ENCODE data around the gene OR1D5.
"Not testable (repeated sequence)": the region's sequence is repeated elsewhere in the genome, so short reads cannot be mapped to it uniquely, and the experiment has no call there.

DNA sequence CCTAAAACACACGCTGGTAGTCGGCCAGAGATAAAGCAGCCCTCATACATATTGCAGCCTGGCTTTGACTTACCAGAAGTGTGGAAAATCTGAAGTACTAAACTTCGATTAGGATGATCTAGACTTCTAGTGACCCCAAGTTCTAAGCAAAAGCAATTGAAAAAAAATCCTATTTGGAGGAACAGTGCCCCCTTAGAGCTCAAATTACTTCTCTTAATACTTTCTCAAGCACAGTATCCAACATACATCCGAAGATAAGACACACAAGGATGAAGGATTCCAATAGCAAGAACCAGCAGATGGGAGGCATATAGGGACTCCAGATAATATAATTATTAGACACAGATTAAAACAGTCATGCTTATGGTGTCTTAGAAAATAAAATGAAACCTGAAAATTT lies 10.4 kb upstream of the OR1D5 start:
- TF ChIP-seq, protein P1, sequence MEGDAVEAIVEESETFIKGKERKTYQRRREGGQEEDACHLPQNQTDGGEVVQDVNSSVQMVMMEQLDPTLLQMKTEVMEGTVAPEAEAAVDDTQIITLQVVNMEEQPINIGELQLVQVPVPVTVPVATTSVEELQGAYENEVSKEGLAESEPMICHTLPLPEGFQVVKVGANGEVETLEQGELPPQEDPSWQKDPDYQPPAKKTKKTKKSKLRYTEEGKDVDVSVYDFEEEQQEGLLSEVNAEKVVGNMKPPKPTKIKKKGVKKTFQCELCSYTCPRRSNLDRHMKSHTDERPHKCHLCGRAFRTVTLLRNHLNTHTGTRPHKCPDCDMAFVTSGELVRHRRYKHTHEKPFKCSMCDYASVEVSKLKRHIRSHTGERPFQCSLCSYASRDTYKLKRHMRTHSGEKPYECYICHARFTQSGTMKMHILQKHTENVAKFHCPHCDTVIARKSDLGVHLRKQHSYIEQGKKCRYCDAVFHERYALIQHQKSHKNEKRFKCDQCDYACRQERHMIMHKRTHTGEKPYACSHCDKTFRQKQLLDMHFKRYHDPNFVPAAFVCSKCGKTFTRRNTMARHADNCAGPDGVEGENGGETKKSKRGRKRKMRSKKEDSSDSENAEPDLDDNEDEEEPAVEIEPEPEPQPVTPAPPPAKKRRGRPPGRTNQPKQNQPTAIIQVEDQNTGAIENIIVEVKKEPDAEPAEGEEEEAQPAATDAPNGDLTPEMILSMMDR (IDR thresholded peaks at IDR 0.05; ENCODE audit: low read depth, low read length) = not testable (repeated sequence)
- not testable (repeated sequence) for TF ChIP-seq EZH2phosphoT487 (IDR thresholded peaks at IDR 0.05; ENCODE audit: low read depth)

All from OCI-LY3 (cell line).